Subcutaneous adipose tissue (tissue), 4 donors: ENCODE measurements around the gene MRPL55. TPM values are rescaled to one million over a fixed set of nuclear protein-coding genes. Genes with fewer than 3 reads are reported as not detected.

Source experiments
- total RNA-seq, 4 donors: library from RNA; depleted of rRNA; stranded (reverse); fragments of >200 nt; gene quantifications; one replicate each; pipeline ENCODE4 v1.1.0, GENCODE V29; 2016
- TF ChIP-seq, protein P1 (sequence below): fragments of 450-650 bp; IDR thresholded peaks from one replicate; pipeline ENCODE4 v1.5.1; 2016; ENCODE audit warnings: low read depth, mild to moderate bottlenecking, control low read depth, antibody characterized with exemption, moderate library complexity

Gene MRPL55
- total RNA-seq, 4 donors from 2014 or later: 45.3 to 102 (median 49.9) TPM

DNA sequence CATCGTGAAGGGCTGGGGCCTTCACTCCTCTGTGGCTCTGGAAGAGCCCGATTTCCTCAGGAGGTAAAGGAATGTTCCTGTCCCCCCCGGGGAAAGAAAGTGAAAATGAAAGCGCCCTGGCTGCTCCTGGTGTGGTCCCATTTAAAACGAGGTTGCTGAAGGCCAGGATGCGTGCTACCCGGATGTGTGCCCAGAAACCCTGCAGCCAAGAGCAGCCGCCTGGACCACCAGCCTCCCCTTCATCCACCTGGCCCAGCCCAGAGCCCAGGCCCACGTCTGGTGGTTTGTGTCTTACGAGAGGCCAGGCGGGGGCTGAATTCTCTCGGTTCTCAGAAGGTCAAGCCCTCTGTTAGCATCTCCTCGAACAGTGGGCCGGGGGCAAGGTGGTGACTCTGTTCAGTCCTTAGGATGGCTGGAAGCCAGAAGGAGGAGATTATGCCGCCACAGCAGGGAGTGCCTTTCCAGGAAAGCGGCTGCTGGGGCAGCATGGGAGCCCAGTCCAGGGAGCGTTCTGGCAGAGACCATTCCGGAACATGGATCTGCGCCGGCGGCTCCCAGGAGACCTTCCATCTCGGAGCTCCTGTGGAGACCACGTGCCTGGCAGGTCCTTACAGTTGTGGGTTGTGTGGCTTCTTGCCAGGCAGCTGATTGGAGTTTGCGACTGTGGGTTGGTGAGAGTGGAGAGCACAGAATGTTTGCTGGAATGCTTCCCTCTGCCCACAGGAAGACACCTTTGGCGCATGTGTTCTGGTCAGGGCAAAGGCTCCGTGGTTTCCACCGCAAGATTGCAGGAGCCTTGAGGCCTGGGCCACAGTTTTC is 32.3 kb upstream of the MRPL55 start:
- TF ChIP-seq, protein P1, sequence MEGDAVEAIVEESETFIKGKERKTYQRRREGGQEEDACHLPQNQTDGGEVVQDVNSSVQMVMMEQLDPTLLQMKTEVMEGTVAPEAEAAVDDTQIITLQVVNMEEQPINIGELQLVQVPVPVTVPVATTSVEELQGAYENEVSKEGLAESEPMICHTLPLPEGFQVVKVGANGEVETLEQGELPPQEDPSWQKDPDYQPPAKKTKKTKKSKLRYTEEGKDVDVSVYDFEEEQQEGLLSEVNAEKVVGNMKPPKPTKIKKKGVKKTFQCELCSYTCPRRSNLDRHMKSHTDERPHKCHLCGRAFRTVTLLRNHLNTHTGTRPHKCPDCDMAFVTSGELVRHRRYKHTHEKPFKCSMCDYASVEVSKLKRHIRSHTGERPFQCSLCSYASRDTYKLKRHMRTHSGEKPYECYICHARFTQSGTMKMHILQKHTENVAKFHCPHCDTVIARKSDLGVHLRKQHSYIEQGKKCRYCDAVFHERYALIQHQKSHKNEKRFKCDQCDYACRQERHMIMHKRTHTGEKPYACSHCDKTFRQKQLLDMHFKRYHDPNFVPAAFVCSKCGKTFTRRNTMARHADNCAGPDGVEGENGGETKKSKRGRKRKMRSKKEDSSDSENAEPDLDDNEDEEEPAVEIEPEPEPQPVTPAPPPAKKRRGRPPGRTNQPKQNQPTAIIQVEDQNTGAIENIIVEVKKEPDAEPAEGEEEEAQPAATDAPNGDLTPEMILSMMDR: no peak

DNA sequence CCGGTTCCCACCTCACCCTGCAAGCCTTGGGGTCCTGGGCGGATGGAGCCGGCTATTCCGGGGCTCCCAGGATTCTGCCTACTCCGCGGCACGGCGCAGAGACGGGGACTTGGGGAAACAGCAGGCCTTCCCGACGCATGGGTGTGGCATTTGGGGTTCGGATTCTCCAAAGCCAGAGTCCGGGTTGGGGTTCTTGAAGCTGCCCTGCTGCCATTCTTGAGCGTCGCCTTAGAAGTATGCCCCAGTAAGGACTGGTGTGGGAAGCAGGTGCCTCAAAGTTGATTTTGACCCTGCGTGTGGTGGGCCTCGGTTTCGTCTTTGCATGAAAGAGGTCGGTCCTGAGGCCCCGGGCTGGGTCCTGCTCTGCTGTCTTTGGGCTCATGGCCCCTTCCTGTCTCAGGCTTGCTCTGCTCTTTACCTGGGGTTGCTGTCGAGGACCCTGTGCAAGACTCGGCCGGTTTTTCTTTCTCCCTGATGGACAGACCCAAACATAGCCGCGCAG is 31.7 kb upstream of the MRPL55 start:
- TF ChIP-seq, protein P1: no peak

DNA sequence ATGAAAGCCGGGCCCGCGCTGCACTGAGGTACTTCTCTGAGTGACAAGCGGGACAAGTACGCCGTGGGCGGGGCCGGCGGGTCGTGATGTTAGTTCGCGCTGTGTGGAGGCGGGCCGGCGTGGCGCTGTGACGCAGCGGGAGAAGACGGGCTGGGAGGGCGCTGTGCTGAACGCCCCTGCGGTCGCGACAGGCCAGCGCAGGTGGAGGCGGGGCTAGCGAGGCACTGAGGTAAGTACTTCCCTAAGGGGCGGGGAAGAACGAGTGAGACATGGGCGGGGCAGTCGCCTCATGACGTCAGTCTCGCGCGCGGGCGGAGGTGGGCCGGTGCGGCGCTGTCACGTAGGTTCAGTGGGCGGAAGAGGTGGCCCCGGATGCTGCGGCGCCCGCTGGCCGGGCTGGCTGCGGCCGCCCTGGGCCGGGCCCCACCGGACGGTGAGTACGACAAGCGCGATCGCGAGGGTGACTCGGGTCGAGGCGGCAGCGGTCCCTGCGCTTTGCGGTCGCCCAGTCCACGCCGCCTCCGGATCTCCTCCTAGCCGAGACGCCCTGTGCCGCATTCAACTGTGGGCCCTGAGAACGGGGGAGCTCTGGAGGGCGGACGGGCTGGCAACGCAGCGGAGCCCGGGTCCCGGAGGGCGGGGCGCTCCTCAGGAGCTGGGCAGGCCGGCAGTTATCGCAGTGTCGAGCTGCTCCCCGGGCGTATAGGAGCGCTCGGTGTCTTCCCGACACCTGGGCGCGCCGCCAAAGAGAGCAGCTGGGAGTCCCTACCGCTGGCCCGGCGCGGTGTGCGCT is 31.0 kb upstream of the MRPL55 start, which contains the start of gene GUK1:
GUK1 (plus strand) TSS at position 349 of the 793 bp plus-strand sequence; CDS start at position 373, 24 bp downstream.
- TF ChIP-seq, protein P1: no peak

DNA sequence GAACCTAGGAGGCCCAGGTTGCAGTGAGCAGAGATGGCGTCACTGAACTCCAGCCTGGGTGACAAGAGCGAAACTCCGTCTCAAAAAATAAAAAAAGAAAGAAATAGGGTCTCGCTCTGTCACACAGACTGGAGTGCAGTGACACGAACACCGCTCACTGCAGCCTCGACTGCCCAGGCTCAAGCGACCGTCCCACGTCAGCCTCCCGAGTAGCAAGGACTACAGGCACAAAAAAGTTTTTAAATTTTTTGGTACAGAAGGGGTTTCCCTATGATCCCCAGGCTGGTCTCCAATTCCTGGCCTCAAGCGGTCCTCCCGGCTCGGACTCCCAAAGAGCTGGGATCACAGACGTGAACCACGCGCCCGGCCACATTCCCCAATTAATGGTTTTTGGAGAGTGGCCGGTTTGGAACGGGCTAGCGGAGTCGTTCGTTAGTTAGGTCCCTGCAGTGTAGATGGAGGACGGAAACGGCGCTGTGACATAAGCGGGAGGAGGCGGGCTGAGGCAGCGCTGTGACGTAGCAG is 30.4 kb upstream of the MRPL55 start:
- TF ChIP-seq, protein P1: no peak

DNA sequence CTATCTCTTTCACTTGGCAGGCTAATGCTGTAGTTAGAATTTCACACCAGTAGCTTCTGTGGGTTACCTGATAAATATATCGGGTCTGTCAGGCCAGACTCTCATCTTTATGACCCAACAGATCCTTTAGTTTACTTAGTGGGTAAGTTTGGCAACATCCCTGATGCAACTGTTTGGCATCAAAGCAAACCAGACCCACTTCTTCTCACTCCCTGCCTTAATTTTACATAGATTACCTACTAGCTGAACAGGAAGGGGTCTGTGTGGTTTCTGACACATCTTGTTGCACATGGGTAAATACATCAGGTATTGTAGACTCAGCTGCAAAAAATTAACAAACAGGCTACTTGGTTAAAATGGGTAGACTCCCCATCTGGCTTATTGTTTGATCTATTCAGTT is 27.8 kb upstream of the MRPL55 start:
- TF ChIP-seq, protein P1: no peak

DNA sequence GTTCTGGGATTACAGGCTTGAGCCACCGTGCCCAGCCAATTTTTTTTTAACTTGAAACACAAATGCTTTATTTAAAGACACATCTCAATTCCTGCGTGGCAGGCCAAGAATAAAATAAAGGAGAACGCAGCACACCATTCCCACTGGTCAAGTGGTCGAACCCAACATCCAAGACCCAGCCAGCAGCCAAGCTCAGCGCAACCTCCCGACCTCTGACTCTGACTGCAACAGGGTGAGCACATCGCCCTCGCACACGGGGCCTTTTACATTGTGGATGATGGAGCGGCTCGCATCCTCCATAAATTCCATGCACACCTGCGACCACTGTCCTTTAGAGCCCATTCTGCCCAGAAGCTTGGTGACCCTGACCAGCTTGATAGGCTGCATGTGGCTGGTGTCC is 25.5 kb upstream of the MRPL55 start:
- TF ChIP-seq, protein P1: no peak

DNA sequence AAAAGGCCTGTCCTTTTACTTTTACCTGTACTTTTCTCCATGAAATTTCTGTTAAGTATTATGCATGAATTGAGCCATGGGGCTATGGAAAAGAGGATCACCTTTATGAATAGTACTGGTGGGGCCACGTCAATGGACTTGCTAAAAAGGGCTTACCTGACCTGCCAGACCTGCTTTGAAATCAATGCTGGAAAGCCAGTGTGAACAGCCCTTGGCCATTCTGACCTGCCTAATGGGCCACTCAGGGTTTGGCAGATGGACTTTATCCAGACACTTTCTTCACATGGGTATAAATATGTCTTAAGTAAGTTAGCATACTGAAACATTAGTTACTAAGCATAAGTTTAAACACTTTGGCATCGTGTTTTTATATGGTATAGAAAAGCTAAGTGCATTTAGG is 22.7 kb upstream of the MRPL55 start:
- TF ChIP-seq, protein P1: no peak
